IMR-90 (cell line): ENCODE measurements around the gene HIKESHI. TPM values are rescaled to one million over a fixed set of nuclear protein-coding genes. Genes with fewer than 3 reads are reported as not detected.

Experiments
- ATAC-seq: fragments of 200-7000 bp; cut with Tn5 transposase; 2 replicates; pipeline ENCODE4 v1.9.1; 2020; ENCODE audit warnings: low read depth, mild to moderate bottlenecking, moderate library complexity
- BruUV-seq: library from RNA; stranded (reverse); fragments of 400-500 nt; replicated peaks from 2 replicates; lab custom pipeline; 2021; lab: Mats Ljungman, UMichigan
- CTCF ChIA-PET: fragments of 300-600 bp; formaldehyde crosslinking; extraction: SDS; loops from one replicate; lab custom pipeline; 2021; ENCODE audit warnings: antibody characterized with exemption; lab: Yijun Ruan, JAX
- POLR2A ChIA-PET: fragments of 300-600 bp; sonication (Branson Sonifier 250); formaldehyde crosslinking; loops from one replicate; lab custom pipeline; 2022; ENCODE audit warnings: antibody characterized with exemption; ENCODE audit not compliant: unreplicated experiment; lab: Charles Lee
- DNase-seq: peaks from one replicate; pipeline ENCODE4 v3.0.0; 2013
- H2AFZ ChIP-seq: replicated peaks from 2 replicates; pipeline ENCODE3; 2013; ENCODE audit warnings: low read length, mild to moderate bottlenecking; ENCODE audit not compliant: poor library complexity
- H2AK5ac ChIP-seq: 2 replicates; pipeline ENCODE4 v1.6.1; 2013; ENCODE audit warnings: low read depth, low read length, inconsistent platforms
- H2AK9ac ChIP-seq: replicated peaks from 2 replicates; pipeline ENCODE3; 2013; ENCODE audit warnings: mild to moderate bottlenecking, low read depth, low read length, moderate library complexity; ENCODE audit not compliant: poor library complexity
- H2BK120ac ChIP-seq: 2 replicates; pipeline ENCODE4 v1.6.1; 2013; ENCODE audit warnings: low read depth, low read length, inconsistent platforms
- H2BK15ac ChIP-seq: 3 replicates; pipeline ENCODE4 v1.6.1; 2013; ENCODE audit warnings: low read depth, low read length, inconsistent platforms
- H2BK20ac ChIP-seq: 2 replicates; pipeline ENCODE4 v1.6.1; 2013; ENCODE audit warnings: low read depth, mild to moderate bottlenecking, inconsistent platforms, low read length, moderate library complexity
- H2BK5ac ChIP-seq: 2 replicates; pipeline ENCODE4 v1.6.1; 2013; ENCODE audit warnings: mild to moderate bottlenecking, low read depth, low read length, inconsistent platforms; ENCODE audit not compliant: poor library complexity, severe bottlenecking
- H3K14ac ChIP-seq: replicated peaks from 2 replicates; pipeline ENCODE4 v1.6.1; 2013; ENCODE audit warnings: low read depth, low read length, inconsistent platforms
- H3K18ac ChIP-seq: 2 replicates; pipeline ENCODE4 v1.6.1; 2013; ENCODE audit warnings: low read depth, low read length, control low read depth
- H3K23ac ChIP-seq: 2 replicates; pipeline ENCODE4 v1.6.1; 2013; ENCODE audit warnings: low read depth, low read length, inconsistent platforms
- H3K27ac ChIP-seq: 2 replicates; pipeline ENCODE4 v1.5.1; 2013; ENCODE audit warnings: mild to moderate bottlenecking, control low read depth, low read length; ENCODE audit not compliant: insufficient read depth
- H3K27me3 ChIP-seq: 2 replicates; pipeline ENCODE4 v1.6.1; 2013; ENCODE audit warnings: low read length; ENCODE audit not compliant: control insufficient read depth, insufficient read depth
- H3K36me3 ChIP-seq: 2 replicates; pipeline ENCODE4 v1.6.1; 2013; ENCODE audit warnings: low read length, mixed read lengths; ENCODE audit not compliant: control insufficient read depth, insufficient read depth
- H3K4ac ChIP-seq: 2 replicates; pipeline ENCODE4 v1.6.1; 2013; ENCODE audit warnings: low read depth, low read length, inconsistent platforms
- H3K4me1 ChIP-seq: 2 replicates; pipeline ENCODE4 v1.6.1; 2013; ENCODE audit warnings: low read length, mixed read lengths; ENCODE audit not compliant: control insufficient read depth, insufficient read depth
- H3K4me2 ChIP-seq: 2 replicates; pipeline ENCODE4 v1.6.1; 2013; ENCODE audit warnings: low read depth, mild to moderate bottlenecking, control low read depth, low read length, moderate library complexity
- H3K4me3 ChIP-seq: 2 replicates; pipeline ENCODE4 v1.5.1; 2013; ENCODE audit warnings: low read depth, mild to moderate bottlenecking, control low read depth, low read length, moderate library complexity; ENCODE audit not compliant: insufficient read depth
- H3K56ac ChIP-seq: 2 replicates; pipeline ENCODE4 v1.6.1; 2013; ENCODE audit warnings: low read length, inconsistent platforms; ENCODE audit not compliant: insufficient read depth; ENCODE audit errors: extremely low read depth
- H3K79me1 ChIP-seq, 2 experiments: 2 replicates each; pipeline ENCODE4 v1.6.1; 2013; ENCODE audit warnings: low read length in 2 of 2, inconsistent platforms in 1 of 2, low read depth in 1 of 2
- H3K9ac ChIP-seq: 2 replicates; pipeline ENCODE4 v1.6.1; 2013; ENCODE audit warnings: low read depth, low read length, control low read depth
- H3K9me1 ChIP-seq: 2 replicates; pipeline ENCODE4 v1.6.1; 2013; ENCODE audit warnings: low read length, inconsistent platforms; ENCODE audit not compliant: insufficient read depth
- H3K9me3 ChIP-seq: 2 replicates; pipeline ENCODE4 v1.6.1; 2013; ENCODE audit warnings: low read length; ENCODE audit not compliant: control insufficient read depth, insufficient read depth
- H4K20me1 ChIP-seq: 2 replicates; pipeline ENCODE4 v1.6.1; 2013; ENCODE audit warnings: low read length, inconsistent platforms; ENCODE audit not compliant: insufficient read depth
- H4K5ac ChIP-seq: 2 replicates; pipeline ENCODE4 v1.6.1; 2013; ENCODE audit warnings: mild to moderate bottlenecking, low read depth, low read length, control low read depth
- H4K8ac ChIP-seq, 2 experiments: 2 replicates each; pipeline ENCODE4 v1.6.1; 2013; ENCODE audit warnings: low read depth in 2 of 2, low read length in 2 of 2, control low read depth in 1 of 2, inconsistent platforms in 1 of 2
- H4K91ac ChIP-seq: 2 replicates; pipeline ENCODE4 v1.6.1; 2013; ENCODE audit warnings: low read depth, low read length, inconsistent platforms; ENCODE audit not compliant: insufficient read depth
- BHLHE40 ChIP-seq: fragments of 150-350 bp; IDR thresholded peaks from 2 replicates; pipeline ENCODE4 v1.6.1; 2016; ENCODE audit warnings: mild to moderate bottlenecking, low read depth, low read length
- CEBPB ChIP-seq: IDR thresholded peaks from 2 replicates; pipeline ENCODE4 v1.6.1; 2012; ENCODE audit warnings: low read depth, low read length, improper control_type of control experiment
- CHD1 ChIP-seq: IDR thresholded peaks from 2 replicates; pipeline ENCODE4 v1.6.1; 2012; ENCODE audit warnings: low read depth, low read length, improper control_type of control experiment
- FOS ChIP-seq: fragments of 150-350 bp; IDR thresholded peaks from 2 replicates; pipeline ENCODE4 v1.6.1; 2016; ENCODE audit warnings: low read depth, low read length
- MAFK ChIP-seq: IDR thresholded peaks from 2 replicates; pipeline ENCODE4 v1.6.1; 2012; ENCODE audit warnings: low read depth, low read length, improper control_type of control experiment
- MXI1 ChIP-seq: IDR thresholded peaks from 2 replicates; pipeline ENCODE4 v1.6.1; 2012; ENCODE audit warnings: low read depth, mild to moderate bottlenecking, low read length, moderate library complexity, borderline replicate concordance
- NFE2L2 ChIP-seq: fragments of 150-350 bp; IDR thresholded peaks from 2 replicates; pipeline ENCODE4 v1.6.1; 2016; ENCODE audit warnings: low read depth, mild to moderate bottlenecking, low read length
- POLR2A ChIP-seq: IDR thresholded peaks from 2 replicates; pipeline ENCODE4 v1.6.1; 2012; ENCODE audit warnings: mild to moderate bottlenecking, low read depth, low read length
- RAD21 ChIP-seq: IDR thresholded peaks from 2 replicates; pipeline ENCODE4 v1.6.1; 2012; ENCODE audit warnings: low read length, improper control_type of control experiment
- RCOR1 ChIP-seq: IDR thresholded peaks from 2 replicates; pipeline ENCODE4 v1.6.1; 2012; ENCODE audit warnings: mild to moderate bottlenecking, low read length, improper control_type of control experiment; ENCODE audit not compliant: insufficient replicate concordance
- RFX5 ChIP-seq: IDR thresholded peaks from 2 replicates; pipeline ENCODE4 v1.8.0; 2012; ENCODE audit warnings: low read depth, mild to moderate bottlenecking, low read length, moderate library complexity
- SMC3 ChIP-seq: fragments of 150-350 bp; IDR thresholded peaks from 2 replicates; pipeline ENCODE4 v1.6.1; 2016; ENCODE audit warnings: low read depth, mild to moderate bottlenecking, antibody characterized with exemption, low read length, moderate library complexity
- WGBS, 2 experiments: methylation state at CpG; one replicate each; pipeline versions ENCODE4 v1.1.5 to v1.1.7; 2013; ENCODE audit warnings: missing lambda C conversion rate in 2 of 2; ENCODE audit not compliant: insufficient read length in 1 of 2; ENCODE audit errors: extremely low coverage in 2 of 2; 5-methylcytosine and 5-hydroxymethylcytosine counted together
- dilution Hi-C: fragments of 300-500 bp; cut with HindIII; formaldehyde crosslinking; loops from one replicate; pipeline ENCODE4 v1.14.3; 2018; ENCODE audit warnings: low sequenced_read_pairs; ENCODE audit not compliant: unreplicated experiment
- in situ Hi-C: fragments of 300-500 bp; cut with MboI; formaldehyde crosslinking; loops from 3 replicates; pipeline ENCODE4 v1.14.3; 2019; ENCODE audit warnings: low sequenced_read_pairs, inconsistent platforms, mixed read lengths
- intact Hi-C: fragments of 100-400 bp; cut with micrococcal nuclease; formaldehyde crosslinking; loops from 2 replicates; pipeline ENCODE4 v1.10.0; 2022
- polyA plus RNA-seq, 3 experiments: library from polyadenylated mRNA; depleted of rRNA; stranded (reverse); fragments of >200 nt; gene quantifications; 2 replicates each; pipeline ENCODE4 v1.2.3, GENCODE V29; 2012; ENCODE audit warnings: low replicate concordance in 1 of 3
- total RNA-seq: library from RNA; depleted of rRNA; stranded (reverse); fragments of >200 nt; gene quantifications from 2 replicates; pipeline ENCODE4 v1.2.3, GENCODE V29; 2012
- TF ChIP-seq, protein P1 (sequence below): fragments of 150-350 bp; IDR thresholded peaks from 2 replicates; pipeline ENCODE4 v1.6.1; 2016; ENCODE audit warnings: low read depth, mild to moderate bottlenecking, low read length, moderate library complexity, borderline replicate concordance
- TF ChIP-seq, protein P2 (sequence below): conservative IDR thresholded peaks from 2 replicates; pipeline ENCODE4 v1.5.1; 2012; ENCODE audit warnings: mild to moderate bottlenecking, low read depth, low read length, improper control_type of control experiment
- TF ChIP-seq, protein P3 (sequence below): fragments of 150-350 bp; IDR thresholded peaks from 2 replicates; pipeline ENCODE4 v1.6.1; 2017; ENCODE audit warnings: mild to moderate bottlenecking, antibody characterized with exemption, low read length, low read depth

The HIKESHI gene
- total and polyA plus RNA-seq, 2 of the 4 experiments (the other 2 are of a cell fraction), result 49.4 to 73.5 TPM

- Histone ChIP-seq H3K27me3 (peaks cover 2% of the 10 kb centered on the region; the same call in 1 of the 2 replicates), H3K9ac (no peak overlapping the region), H3K9me3 (no peaks in the 10 kb centered on the region), H3K4me1 (peaks cover 2% of the 10 kb centered on the region; the same call in 1 of the 2 replicates), H3K4me3 (no peak overlapping the region), H2BK5ac (no peak overlapping the region), H2BK20ac (no peak overlapping the region), H3K9me1 (no peaks in the 10 kb centered on the region), H2BK120ac (no peak overlapping the region), H2AK5ac (no peak overlapping the region), H2AK9ac (no peak overlapping the region), H3K23ac (no peak overlapping the region), H3K36me3 (no peaks in the 10 kb centered on the region), H4K5ac (no peak overlapping the region), H3K27ac (no peak overlapping the region), H4K8ac (no peak overlapping the region), H2AFZ (no peak overlapping the region), H3K4me2 (no peak overlapping the region), H2BK15ac (no peak overlapping the region), H3K18ac (no peak overlapping the region), H4K20me1 (no peaks in the 10 kb centered on the region; the same call in 1 of the 2 replicates), H4K91ac (no peak overlapping the region), H3K4ac (no peak overlapping the region), H3K56ac (no peak overlapping the region), H3K79me1 (0 out of 4 replicates have a peak, but pooled peaks cover 0 to 3% of the 10 kb centered on the region in 2 experiments), H3K14ac (no peak overlapping the region)
- ChIA-PET POLR2A (no interaction called here), CTCF (interaction anchor here (0.7 kb wide), 1 partner anchor 445 kb away, joined by 4 read pairs; no protein-coding TSS in a partner anchor)
- dilution Hi-C loops (no loop called here), in situ Hi-C loops (loop anchor here (10.0 to 25.0 kb wide), 2 partner anchors 428 to 606 kb away; partner anchors contain the start of gene CCDC89), intact Hi-C loops (loop anchor here (1.0 to 5.0 kb wide), 2 partner anchors 438 to 696 kb away; partner anchors contain the start of gene CCDC83)
- 90% methylated on average over 2 of the region's 6 CpGs; no CpG with 5 or more reads in 1 of the 2 experiments for WGBS, 2 experiments
- DNase-seq (no peak), ATAC-seq (no peak)
- BruUV-seq, result no TSS peak
- TF ChIP-seq POLR2A (no peak), RFX5 (no peak), RAD21 (no peak), FOS (no peak), MAFK (no peak), MXI1 (no peak), SMC3 (no peak), CEBPB (no peak), CHD1 (no peak), RCOR1 (no peak), BHLHE40 (no peak), NFE2L2 (no peak)
- TF ChIP-seq, protein P1, sequence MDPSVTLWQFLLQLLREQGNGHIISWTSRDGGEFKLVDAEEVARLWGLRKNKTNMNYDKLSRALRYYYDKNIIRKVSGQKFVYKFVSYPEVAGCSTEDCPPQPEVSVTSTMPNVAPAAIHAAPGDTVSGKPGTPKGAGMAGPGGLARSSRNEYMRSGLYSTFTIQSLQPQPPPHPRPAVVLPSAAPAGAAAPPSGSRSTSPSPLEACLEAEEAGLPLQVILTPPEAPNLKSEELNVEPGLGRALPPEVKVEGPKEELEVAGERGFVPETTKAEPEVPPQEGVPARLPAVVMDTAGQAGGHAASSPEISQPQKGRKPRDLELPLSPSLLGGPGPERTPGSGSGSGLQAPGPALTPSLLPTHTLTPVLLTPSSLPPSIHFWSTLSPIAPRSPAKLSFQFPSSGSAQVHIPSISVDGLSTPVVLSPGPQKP, result no peak
- TF ChIP-seq, protein P2, sequence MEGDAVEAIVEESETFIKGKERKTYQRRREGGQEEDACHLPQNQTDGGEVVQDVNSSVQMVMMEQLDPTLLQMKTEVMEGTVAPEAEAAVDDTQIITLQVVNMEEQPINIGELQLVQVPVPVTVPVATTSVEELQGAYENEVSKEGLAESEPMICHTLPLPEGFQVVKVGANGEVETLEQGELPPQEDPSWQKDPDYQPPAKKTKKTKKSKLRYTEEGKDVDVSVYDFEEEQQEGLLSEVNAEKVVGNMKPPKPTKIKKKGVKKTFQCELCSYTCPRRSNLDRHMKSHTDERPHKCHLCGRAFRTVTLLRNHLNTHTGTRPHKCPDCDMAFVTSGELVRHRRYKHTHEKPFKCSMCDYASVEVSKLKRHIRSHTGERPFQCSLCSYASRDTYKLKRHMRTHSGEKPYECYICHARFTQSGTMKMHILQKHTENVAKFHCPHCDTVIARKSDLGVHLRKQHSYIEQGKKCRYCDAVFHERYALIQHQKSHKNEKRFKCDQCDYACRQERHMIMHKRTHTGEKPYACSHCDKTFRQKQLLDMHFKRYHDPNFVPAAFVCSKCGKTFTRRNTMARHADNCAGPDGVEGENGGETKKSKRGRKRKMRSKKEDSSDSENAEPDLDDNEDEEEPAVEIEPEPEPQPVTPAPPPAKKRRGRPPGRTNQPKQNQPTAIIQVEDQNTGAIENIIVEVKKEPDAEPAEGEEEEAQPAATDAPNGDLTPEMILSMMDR, result no peak
- TF ChIP-seq, protein P3, sequence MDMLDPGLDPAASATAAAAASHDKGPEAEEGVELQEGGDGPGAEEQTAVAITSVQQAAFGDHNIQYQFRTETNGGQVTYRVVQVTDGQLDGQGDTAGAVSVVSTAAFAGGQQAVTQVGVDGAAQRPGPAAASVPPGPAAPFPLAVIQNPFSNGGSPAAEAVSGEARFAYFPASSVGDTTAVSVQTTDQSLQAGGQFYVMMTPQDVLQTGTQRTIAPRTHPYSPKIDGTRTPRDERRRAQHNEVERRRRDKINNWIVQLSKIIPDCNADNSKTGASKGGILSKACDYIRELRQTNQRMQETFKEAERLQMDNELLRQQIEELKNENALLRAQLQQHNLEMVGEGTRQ, result no peak
These were observed 9.0 kb upstream of the HIKESHI start for GRCh38 chr11:86292912-86293616.
